ENCODE results near the gene DNAH14. TPM values are rescaled to one million over a fixed set of nuclear protein-coding genes. Genes with fewer than 3 reads are reported as not detected.

DNAH14 gene
- total and polyA plus RNA-seq, 2 of the 13 experiments (the other 11 are each of a cell fraction or from before 2014, with no cell fraction given), result 4.5 to 27.5 TPM

- TF ChIP-seq PHF20 (CRISPR knock-in tag; IDR thresholded peaks at IDR 0.05), result no peak
- no peak for TF ChIP-seq ZBTB44 (CRISPR knock-in tag; IDR thresholded peaks at IDR 0.05)
- TF ChIP-seq SP140L (CRISPR knock-in tag; IDR thresholded peaks at IDR 0.05; ENCODE audit: borderline replicate concordance), result no peak
- no peak for TF ChIP-seq ZBTB4 (CRISPR knock-in tag; IDR thresholded peaks at IDR 0.05; ENCODE audit: borderline replicate concordance)
- TF ChIP-seq SIN3A (IDR thresholded peaks at IDR 0.05; ENCODE audit: borderline replicate concordance, low read depth, low read length), result no peak
- TF ChIP-seq MBNL3 (CRISPR knock-in tag; conservative IDR thresholded peaks at IDR 0.05), result no peak
- TF ChIP-seq YY1 (IDR thresholded peaks at IDR 0.05; ENCODE audit: insufficient read depth, insufficient replicate concordance, low read depth, low read length), result no peak
- TF ChIP-seq MAF1 (CRISPR knock-in tag; IDR thresholded peaks at IDR 0.05; ENCODE audit: borderline replicate concordance), result no peak
- no peak for TF ChIP-seq RFXAP (CRISPR knock-in tag; IDR thresholded peaks at IDR 0.05; ENCODE audit: borderline replicate concordance)
- no peak for TF ChIP-seq MIER2 (CRISPR knock-in tag; IDR thresholded peaks at IDR 0.05)
- no peak for TF ChIP-seq ZNF367 (CRISPR knock-in tag; IDR thresholded peaks at IDR 0.05; ENCODE audit: borderline replicate concordance)
- no peak for TF ChIP-seq PREB (CRISPR knock-in tag; IDR thresholded peaks at IDR 0.05)
- no peak for TF ChIP-seq ZNF674 (CRISPR knock-in tag; IDR thresholded peaks at IDR 0.05; ENCODE audit: low read depth)
- TF ChIP-seq SNAPC5 (CRISPR knock-in tag; IDR thresholded peaks at IDR 0.05; ENCODE audit: borderline replicate concordance), result no peak
- TF ChIP-seq ZNF326 (CRISPR knock-in tag; IDR thresholded peaks at IDR 0.05; ENCODE audit: borderline replicate concordance), result no peak
- TF ChIP-seq FOXP4 (CRISPR knock-in tag; IDR thresholded peaks at IDR 0.05), result peak; percentile 57
- TF ChIP-seq ZBTB20 (CRISPR knock-in tag; IDR thresholded peaks at IDR 0.05; ENCODE audit: borderline replicate concordance, low read depth), result no peak
- TF ChIP-seq IRF2 (CRISPR knock-in tag; IDR thresholded peaks at IDR 0.05), result peak; percentile 23; the same call in 1 of the 2 replicates
- peak; percentile 75 for TF ChIP-seq SIX1 (CRISPR knock-in tag; IDR thresholded peaks at IDR 0.05; ENCODE audit: borderline replicate concordance)
- TF ChIP-seq PTBP1 (IDR thresholded peaks at IDR 0.05; ENCODE audit: low read depth, low read length, poor library complexity, severe bottlenecking), result no peak
- no peak for TF ChIP-seq ZNF224 (CRISPR knock-in tag; IDR thresholded peaks at IDR 0.05)
- TF ChIP-seq ZNF121 (CRISPR knock-in tag; IDR thresholded peaks at IDR 0.05), result no peak
Measured at GRCh38 chr1:225412803-225413351, 483.4 kb downstream of the DNAH14 start (continued).
